DND-41 (cell line): ENCODE measurements around the gene LZTFL1.

ENCODE experiments used
- CTCF ChIP-seq: IDR thresholded peaks from 2 replicates; pipeline ENCODE4 v1.5.1; 2012; ENCODE audit warnings: borderline replicate concordance, low read length, moderate library complexity, mild to moderate bottlenecking; ENCODE audit not compliant: poor library complexity, severe bottlenecking; ENCODE audit errors: extremely low read depth
- EZH2 ChIP-seq: IDR thresholded peaks from 3 replicates; pipeline ENCODE4 v1.6.1; 2012; ENCODE audit warnings: borderline replicate concordance, low read depth, mild to moderate bottlenecking, moderate library complexity, low read length, inconsistent platforms; ENCODE audit not compliant: severe bottlenecking

GRCh38 chr3:45785605-45786150, 56.2 kb downstream of the LZTFL1 start:
- TF ChIP-seq CTCF (no peak), EZH2 (no peak)
